ENCODE measurements around the gene REG4.
"Not testable (repeated sequence)": the region's sequence is repeated elsewhere in the genome, so short reads cannot be mapped to it uniquely, and the experiment has no call there.

REG4 gene

DNA sequence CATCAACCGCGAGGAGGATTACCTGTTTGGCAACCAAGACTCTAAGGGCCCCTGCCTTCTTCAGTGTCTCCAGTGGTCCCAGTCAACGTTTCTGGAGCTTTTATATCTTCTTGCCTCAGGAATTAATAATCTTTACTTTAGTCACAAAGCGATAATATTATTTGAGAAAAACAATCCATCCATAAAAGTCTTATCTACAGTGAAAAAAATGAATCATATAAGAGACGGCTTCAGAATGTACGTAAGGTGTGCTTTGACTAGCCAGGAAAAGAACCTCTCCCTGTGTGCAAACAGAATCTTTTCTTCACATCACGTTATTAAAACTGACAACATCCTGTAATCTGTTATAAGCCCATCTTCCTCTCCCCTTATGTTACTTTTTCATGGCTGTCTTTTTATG lies at the start of gene REG4:
Gene REG4, minus strand, starts transcription at position 74 of the 400 bp plus-strand sequence. CDS start 2,691 bp downstream, outside the sequence.
- DNase-seq = no peak

GRCh38 chr1:119859647-119860046 lies 48.4 kb upstream of the REG4 start:
- no peak for DNase-seq

DNA sequence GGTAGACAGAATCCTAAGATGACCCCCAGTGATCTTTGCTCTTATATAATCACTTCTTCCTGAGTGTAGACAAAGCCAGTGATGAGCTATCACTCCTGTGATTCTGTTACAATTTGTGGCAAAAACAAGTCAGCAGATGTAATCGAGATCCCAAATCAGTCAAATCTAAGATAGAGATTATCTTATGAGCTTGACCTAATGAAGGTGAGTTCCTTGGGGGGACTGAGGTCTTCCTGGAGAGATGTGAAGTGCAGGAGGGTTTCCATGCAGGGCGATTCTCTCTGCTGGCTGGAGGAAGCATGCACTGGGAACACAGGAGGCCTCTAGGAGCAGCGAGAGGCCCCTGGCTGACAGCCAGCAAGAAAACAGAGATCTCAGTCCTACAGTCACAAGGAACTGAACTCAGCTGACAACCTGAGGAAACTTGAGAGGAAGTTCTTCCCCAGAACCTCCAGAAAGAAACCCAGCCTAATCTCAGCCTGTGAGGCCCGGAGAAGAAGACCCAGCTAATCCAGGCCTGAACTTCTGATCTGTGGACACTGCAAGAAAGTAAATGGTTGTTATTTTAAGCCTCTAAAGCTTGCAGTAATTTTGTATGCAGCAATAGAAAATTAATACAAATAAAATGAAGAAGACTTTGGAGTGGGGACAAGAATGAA lies 47.4 kb upstream of the REG4 start:
- DNase-seq = not testable (repeated sequence)

- DNase-seq = no peak
Observed at GRCh38 chr1:119858126-119858525, 46.9 kb upstream of the REG4 start.

DNA sequence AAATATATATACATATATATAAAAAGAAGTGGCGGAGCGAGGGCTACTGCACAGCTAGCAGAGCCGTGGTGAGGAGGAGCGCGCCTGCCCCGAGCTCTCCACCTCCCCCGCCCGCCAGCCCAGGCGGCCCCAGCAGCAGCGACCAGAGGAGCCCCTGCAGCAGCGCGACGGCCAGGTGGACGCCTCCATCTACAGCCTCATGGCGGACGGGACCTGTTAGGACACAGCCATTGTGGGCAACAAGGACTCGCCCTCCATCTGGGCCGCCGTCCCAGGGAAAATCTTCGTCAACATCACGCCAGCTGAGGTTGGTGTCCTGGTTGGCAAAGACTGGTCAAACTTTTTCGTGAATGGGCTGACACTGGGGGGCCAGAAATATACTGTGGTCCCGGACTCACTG lies 41.9 kb upstream of the REG4 start:
- no peak for DNase-seq

DNA sequence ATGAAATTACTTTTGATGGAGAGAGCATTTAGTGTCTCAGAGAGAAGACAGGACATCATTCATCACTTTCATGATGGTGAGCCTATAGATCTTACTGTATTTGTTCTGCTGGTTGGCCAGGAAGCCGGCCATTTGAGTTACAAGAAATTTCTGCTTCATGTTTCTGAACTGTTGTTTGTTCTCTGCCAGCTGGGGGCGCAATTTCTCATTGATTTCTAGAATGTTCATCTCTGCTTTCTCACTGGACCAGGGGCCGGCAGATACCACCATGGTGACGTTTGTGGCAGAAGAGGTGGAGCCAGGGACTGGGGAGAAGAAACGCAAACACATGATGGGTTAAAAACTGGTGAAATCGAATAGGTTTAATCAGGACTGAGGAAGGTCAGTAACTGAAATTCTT lies 32.9 kb upstream of the REG4 start:
- not testable (repeated sequence) for DNase-seq

GRCh38 chr1:119841306-119841705 lies 30.0 kb upstream of the REG4 start:
- DNase-seq = no peak

- no peak for DNase-seq
Observed at GRCh38 chr1:119840745-119841144, 29.5 kb upstream of the REG4 start.

DNA sequence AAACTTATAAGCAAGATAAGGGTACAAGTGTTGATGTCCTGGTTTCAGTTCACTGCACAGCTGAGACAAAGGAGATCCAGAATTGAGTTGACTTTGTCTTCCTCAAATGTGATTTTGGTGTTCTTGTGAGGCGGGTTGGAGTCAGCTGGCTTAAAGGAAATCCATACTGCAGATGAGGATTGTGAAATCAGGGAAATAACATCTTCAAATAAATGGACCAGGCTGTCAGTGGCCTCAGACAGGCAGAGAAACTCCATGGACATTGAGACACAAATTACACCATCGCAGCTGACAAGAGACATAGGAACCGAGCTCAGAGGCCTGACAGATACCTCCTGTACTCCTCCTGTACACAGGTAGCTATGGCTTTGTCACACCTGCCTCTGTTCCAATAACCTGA lies 27.0 kb upstream of the REG4 start:
- no peak for DNase-seq

DNA sequence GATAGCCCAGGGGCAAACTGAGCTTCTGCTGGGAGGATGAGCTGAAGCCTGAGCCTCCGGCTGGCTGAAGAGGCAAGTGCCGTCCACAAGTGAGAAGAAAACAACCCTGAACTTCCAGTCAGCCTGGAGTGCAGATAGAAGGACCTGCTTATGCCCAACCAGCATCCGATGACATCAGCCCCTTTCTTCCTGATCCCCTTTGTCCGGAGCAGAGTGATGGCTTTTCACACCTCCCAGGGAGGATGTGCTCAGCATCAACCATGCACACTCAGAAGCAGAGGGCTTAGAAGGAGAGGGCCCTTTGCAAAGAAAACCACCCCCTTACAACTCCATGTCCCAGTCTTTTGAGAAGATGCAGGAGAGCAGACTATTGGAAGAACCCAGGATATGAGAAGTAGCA lies 23.7 kb upstream of the REG4 start:
- DNase-seq = no peak

DNA sequence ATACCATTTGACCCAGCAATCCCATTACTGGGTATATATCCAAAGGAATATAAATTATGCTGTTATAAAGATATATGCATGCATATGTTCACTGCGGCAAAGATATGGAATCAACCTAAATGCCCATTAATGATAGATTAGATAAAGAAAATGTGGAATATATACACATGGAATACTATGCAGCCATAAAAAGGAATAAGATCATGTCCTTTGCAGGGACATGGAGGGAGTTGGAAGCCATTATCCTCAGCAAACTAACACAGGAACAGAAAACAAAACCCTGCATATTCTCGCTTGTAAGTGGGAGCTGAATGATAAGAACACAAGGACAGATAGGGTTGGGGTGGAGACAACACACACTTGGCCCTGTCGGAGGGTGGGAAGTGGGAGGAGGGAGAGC lies 19.8 kb upstream of the REG4 start:
- DNase-seq = no peak

DNA sequence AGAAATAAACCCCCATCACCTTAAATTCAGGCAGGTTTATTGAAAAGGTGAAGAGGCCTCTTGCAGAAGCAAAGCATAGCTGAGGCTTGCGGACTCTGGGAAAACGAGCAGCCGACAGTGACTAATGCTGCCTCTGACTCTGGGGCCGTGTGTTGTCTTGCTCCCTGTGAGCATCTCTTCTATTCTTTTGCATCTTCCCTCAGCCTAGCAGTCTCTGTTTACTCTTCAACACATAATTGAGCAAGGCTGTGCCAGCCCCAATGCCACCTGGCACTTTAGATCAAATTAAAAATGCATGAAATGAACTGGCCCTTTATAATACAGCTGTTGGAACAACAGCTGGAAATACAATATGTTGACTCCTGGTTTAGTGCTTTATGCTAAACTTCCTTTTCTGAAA lies 18.4 kb upstream of the REG4 start:
- DNase-seq = no peak

DNA sequence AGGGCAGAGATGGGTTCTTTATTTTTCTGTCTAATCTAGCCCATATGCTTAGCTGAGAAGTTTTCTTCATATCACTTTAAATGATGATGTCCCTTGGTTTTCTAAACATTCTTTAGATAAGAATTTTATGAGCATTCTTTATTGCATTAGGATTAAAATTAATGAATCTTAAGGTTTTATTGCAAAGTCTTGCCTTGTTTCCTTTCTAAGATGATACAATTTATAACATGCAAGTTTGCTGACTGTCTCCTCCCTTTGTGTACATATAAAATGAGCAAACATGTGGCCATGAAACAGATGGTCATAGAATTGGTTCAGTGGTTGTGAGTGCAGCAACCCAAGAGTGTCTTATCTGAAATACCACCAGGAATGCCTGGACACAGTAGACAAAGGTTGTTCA lies 17.7 kb upstream of the REG4 start:
- DNase-seq = not testable (repeated sequence)

GRCh38 chr1:119828266-119828665 lies 17.0 kb upstream of the REG4 start:
- no peak for DNase-seq

DNA sequence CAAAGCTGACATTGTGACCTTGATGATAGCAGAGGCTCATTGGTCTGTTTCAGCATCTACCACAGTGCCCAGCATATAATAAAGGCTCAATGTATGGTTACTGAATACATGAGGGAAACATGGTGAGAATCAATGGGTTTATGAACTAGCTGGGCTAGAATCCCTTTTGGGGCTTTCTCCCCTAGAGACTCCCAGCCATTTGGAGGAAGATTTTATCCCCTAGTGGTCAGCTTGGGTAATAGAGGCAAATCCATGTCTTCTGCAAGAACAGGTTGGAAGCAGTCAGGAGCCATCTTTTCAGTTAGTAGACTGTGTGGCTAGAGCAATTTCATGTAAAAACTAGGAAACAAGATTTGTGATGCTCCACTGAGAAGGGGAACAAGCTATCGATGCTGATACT lies 15.8 kb upstream of the REG4 start:
- no peak for DNase-seq

DNA sequence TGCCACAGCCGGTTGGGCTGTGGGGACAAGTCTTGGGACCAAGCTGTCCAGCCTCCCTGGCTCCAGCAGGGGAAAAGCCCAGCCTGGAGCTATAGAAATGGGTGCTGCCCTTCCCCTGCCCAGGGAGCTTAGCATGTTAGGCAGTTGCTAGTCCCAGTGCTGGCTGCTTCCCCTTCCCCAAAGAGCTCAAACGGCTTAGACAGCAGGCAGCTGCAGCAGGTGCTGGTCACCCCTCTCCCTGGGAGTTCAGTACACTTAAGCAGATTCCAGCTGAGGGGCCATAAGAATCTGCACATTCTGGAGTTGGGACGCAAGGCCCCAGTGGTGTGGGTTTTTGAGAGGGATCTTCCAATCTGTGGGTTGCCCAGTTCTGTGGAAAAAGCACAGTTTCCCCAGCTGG lies 11.1 kb upstream of the REG4 start:
- DNase-seq = no peak

GRCh38 chr1:119818181-119818580 lies 6.9 kb upstream of the REG4 start:
- no peak for DNase-seq

DNA sequence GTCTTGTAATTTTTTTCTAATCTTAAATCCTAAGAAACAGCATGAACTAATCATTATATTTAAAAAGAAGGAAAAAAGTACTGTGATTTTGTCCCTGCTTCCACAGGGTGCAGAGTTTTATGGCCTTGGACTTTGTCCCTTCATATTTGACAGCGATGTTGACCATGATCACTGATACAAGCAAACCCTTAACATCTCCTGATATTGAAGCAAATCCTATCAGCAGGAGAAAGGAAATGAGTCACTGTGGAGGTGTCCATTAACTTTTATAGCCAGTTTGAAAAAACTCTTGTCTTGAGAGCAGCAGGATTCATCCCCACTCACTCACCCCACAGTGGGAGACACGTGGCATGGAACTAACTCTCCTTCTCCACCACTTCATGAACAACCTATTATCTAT lies 5.1 kb upstream of the REG4 start:
- no peak for DNase-seq

GRCh38 chr1:119815928-119816327 lies 4.7 kb upstream of the REG4 start:
- no peak for DNase-seq

DNA sequence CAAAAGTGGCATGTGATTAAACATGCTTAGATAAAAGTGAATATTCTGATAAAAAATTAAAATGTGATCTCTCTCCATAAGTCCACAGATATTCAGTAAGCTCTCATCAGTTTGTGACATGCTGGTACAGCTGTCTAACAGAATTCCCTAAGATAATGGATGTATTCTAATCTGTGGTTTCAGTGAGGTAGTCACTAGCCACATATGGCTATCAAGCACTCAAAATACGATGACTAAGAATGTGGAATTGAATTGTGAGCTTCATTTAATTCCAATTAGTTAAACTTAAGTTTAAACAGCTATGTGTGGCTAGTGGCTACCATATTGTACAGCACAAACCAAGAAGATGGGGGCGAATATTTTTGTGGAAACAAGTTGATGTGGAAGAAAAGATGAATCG lies 4.1 kb upstream of the REG4 start:
- DNase-seq = no peak

- DNase-seq = no peak
Observed at GRCh38 chr1:119814288-119814687, 3.0 kb upstream of the REG4 start.

GRCh38 chr1:119811985-119812557 lies 811 bp upstream of the REG4 start:
- DNase-seq = no peak

GRCh38 chr1:119808972-119809550 lies 2.2 kb downstream of the REG4 start:
- DNase-seq = peak; percentile 73

DNA sequence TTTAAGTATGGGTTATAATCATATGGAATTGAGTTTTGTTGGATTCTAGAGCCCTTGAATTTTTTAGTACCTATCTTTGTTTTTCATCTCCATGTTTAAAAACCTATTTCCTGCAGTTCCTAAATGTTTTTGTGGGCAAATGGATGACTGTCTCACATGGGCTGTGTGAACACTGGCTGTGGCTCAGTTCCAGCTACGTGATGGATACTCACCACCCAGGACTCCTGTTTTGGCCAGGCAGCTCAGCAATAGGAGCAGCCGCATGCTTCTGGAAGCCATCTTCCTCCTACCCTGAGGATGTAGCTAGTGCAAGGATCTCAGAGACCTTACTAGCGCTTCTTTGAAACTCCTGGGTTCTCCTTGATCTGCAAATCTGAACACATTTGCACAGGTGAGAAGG lies 2.8 kb downstream of the REG4 start:
- DNase-seq = no peak

DNA sequence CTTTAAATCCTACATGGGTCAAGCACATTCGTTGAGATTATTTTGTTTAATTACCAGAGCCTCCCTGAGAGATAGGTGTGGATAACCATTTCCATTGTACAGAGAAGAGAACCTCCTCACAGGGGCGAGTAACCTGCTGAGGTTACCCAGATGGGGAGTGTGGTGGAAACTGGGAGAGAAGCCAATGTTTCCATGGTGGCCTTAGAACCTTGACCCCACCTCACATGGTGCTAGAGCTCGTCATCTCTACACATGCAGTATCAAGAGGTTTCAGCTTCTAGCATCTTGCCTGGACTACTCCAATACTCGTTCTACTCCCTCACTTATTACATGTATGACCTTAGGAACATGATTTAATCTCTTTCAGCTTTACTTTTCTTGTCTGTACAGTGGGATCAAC lies 4.8 kb downstream of the REG4 start:
- no peak for DNase-seq
